HL-60/S4 treated with phorbol 12-myristate 13-acetate at 8.2 ng/mL for 4 days and 3 days (cell line): ENCODE measurements around the gene PTPRQ.
"Not testable (repeated sequence)": the region's sequence is repeated elsewhere in the genome, so short reads cannot be mapped to it uniquely, and the experiment has no call there.

ENCODE experiments used
- in situ Hi-C: fragments of 300-500 bp; cut with MboI; formaldehyde crosslinking; loops from 2 replicates; pipeline ENCODE4 v1.15.0; 2022; ENCODE audit warnings: low sequenced_read_pairs

Gene PTPRQ, protein sequence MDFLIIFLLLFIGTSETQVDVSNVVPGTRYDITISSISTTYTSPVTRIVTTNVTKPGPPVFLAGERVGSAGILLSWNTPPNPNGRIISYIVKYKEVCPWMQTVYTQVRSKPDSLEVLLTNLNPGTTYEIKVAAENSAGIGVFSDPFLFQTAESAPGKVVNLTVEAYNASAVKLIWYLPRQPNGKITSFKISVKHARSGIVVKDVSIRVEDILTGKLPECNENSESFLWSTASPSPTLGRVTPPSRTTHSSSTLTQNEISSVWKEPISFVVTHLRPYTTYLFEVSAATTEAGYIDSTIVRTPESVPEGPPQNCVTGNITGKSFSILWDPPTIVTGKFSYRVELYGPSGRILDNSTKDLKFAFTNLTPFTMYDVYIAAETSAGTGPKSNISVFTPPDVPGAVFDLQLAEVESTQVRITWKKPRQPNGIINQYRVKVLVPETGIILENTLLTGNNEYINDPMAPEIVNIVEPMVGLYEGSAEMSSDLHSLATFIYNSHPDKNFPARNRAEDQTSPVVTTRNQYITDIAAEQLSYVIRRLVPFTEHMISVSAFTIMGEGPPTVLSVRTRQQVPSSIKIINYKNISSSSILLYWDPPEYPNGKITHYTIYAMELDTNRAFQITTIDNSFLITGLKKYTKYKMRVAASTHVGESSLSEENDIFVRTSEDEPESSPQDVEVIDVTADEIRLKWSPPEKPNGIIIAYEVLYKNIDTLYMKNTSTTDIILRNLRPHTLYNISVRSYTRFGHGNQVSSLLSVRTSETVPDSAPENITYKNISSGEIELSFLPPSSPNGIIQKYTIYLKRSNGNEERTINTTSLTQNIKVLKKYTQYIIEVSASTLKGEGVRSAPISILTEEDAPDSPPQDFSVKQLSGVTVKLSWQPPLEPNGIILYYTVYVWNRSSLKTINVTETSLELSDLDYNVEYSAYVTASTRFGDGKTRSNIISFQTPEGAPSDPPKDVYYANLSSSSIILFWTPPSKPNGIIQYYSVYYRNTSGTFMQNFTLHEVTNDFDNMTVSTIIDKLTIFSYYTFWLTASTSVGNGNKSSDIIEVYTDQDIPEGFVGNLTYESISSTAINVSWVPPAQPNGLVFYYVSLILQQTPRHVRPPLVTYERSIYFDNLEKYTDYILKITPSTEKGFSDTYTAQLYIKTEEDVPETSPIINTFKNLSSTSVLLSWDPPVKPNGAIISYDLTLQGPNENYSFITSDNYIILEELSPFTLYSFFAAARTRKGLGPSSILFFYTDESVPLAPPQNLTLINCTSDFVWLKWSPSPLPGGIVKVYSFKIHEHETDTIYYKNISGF (N-terminal part only)

DNA sequence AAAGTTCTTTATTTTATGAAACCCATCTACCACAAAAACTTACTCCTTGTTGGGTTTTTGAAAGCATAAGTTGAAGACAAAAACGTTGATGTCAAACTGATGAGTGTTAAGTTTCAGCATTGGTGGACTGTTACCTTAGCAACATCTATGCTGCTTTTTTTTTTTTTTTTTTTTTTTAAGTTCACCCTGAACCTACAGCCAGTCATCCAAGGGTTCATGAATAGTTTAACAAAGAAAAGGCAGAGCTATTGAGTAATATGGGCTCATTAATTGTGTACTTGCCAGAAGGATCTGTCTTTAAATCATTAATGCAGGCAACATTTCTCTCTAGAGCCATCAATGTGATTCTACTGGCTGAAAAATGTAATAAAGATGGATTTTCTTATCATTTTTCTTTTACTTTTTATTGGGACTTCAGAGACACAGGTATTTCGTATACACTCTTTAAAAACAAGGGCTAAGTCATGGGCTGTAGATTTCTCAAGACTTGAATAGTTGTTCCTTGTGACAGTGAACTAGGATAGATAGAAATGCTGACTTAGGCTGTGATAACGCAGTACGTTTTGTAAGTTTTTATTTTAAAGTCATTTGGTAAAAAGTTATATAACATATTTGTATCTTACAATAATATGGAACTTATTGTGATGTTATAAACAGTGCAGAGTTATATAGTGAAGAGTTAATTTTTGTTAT, at the start of gene PTPRQ:
TSS of gene PTPRQ (plus strand) at position 262 of the 693 bp plus-strand sequence. CDS start at position 373, 111 bp downstream.
- in situ Hi-C loops: no loop called here

DNA sequence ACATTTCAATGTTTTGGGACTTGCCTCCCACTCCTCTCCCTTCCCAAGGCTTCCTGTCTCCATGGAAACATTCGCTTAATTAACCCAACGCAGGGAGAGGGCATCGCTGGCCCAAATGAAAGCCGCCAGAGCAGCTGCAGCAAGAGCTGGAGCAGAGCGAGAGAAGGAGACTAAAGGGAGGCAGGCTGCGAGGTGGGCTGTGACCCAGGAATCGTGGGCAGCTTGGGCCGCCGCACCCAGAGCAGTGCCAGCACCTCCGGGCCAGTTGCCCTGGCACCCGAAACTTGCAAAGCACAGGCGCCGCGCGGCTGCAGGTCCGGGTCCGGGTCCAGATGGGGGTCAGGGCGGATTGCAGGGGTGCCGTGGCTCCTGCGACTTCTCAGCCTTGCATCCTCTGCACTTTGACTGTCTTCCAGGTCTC, 43.5 kb upstream of the PTPRQ start:
- in situ Hi-C loops: no loop called here

DNA sequence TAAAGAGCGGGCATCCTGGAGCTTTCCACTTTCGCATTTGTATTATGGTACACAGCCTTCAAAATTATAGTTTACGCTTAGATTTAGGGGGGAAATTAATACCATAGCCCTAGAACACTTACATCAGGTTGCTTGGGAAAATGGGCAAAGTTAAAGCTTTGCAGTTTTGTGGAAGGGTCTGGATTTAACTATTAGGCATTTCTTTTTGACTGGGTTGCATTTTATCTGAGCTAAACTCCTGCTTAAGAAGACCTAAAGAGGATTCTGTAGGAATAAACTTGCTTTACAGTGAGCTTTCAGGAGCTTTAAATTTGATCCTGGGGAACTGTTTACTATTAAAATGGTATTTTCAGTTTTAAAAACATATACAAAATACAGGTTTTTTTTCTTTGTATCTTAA, 42.8 kb upstream of the PTPRQ start:
- in situ Hi-C loops: no loop called here

DNA sequence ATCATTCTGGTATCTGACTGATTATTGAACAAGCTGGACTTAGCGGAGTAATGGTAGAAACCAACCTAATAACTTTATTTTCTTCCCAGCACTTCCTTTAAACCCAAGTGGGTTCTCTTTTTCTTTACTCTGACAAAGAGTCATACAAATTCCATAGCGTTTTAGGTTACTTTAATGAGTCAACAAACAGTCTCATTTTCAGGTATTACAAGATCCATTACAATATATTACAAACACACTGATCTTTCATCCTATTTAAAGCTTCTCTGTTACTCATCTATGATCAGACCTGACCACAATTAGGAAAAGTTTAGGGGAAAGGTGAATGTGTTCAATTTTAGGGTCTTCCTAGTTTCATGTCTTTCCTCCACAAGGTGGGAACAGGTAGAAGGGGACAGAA, 39.4 kb upstream of the PTPRQ start:
- in situ Hi-C loops: no loop called here

DNA sequence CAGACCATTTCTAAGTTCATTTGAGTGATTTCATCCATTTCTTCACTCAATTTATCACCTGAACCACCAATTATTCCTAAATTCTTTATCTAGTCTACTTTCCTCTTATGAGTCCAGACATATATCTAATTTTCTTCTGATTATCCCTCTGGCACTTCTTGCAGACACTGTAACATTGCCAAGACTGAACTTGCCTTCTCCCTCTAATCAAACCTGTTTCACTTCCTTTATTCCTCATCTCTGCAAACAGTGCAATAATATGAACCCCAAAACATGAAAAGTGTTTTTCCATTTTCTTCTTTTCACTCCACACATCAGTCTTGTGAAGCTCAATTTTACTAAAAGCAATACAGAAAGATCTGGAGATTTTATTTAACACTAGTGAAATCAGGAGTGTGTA, 37.8 kb upstream of the PTPRQ start:
- in situ Hi-C loops: no loop called here

DNA sequence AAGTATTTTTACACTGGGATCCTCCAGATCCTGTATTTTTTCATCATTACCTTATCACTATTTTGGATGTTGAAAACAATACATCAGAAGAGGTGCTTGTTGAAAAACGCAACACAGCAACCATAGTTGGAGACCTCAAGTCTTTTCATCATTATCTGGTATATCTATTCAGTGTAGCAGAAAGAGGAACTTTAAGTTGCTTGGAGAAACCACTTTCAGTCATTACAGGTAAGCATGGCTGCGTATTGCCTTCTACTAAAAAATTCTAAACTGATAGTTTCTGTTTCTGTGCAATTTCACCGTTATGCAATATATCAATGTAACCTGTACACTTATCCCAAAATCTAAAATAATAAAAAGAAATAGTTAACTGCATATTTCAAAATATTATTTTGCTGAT, 32.2 kb upstream of the PTPRQ start:
- in situ Hi-C loops: no loop called here

DNA sequence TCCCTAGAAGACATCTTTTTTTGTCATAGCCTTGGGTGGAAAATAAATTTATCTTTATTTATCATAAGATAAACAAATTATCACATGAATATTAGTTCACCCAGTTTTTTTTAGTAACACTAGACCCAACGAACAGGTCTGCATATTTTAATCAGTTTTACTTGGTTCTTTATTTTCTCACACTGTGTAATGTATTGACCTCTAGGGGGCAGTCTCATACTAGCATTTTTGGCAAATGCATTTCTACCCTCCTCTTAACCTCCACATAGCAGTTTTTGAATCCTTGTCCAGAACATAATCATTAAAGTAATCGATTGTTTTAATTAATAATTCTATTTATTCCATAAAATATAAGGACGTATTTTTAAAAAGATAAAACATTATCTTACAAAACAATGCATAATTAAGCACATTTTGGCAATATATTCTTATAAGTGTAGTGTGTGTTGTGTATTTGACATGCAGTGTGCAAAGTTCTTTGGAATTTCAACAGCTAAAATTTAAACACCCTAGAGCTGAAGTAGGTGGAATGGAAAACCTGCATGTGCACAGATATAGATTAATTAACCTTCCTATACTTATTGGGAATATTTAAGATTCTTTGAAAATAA, 31.6 kb upstream of the PTPRQ start:
- in situ Hi-C loops: no loop called here

DNA sequence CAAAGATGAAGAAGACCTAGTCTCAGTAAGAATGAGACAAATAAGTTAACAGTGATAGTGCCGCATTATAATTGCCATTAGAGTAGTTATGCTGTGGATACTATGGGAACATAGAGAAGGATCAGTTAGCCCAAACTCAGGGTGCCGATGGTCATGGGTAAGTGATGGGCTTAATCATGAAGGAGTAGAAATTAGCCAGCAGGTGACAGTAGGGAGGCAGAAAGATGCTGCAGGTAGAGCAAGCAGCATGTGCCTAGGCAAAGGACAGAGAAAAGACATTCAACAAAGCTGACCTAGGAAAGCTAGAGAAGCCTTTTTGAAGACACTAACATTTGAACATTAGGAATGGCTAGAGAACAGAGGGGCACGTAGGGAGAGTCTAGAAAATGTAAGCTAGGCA, 30.6 kb upstream of the PTPRQ start:
- in situ Hi-C loops: no loop called here

DNA sequence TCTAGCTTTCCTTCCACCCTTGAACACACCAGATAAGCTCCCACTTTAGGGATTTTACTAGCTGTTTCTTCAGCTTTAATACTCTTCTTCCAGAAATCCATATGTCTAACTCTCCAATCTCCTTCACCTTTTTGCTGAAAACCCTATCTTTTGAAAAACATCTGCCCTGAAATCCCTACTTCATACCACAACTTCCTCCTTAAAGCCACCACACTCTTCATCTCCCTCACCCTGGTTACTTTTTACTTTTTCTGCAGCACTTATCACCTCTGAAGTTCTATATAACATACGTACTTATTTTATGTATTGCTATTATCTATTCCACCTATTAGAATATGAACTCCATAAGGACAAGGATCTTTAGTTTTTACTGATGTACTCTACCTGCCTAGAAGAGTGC, 28.6 kb upstream of the PTPRQ start:
- in situ Hi-C loops: no loop called here

DNA sequence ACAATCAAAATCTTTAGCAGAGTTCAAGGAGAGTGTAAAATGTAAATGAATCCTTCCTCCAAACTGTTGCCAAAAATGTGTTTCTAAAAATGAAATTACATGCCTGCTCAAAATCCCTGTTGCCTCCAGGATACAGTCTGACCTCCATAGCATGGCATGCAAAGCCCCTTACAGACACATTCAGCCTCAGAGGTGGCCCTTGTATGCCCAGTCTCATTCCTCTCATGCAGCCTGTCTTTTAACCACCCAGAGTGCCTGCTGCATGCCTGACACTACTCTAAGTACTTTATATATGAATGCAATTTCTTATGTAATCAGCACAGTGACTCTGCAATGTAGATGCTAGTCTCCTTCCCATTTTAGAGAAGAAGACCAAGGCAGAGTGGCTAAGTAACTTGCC, 24.4 kb upstream of the PTPRQ start:
- in situ Hi-C loops: no loop called here

DNA sequence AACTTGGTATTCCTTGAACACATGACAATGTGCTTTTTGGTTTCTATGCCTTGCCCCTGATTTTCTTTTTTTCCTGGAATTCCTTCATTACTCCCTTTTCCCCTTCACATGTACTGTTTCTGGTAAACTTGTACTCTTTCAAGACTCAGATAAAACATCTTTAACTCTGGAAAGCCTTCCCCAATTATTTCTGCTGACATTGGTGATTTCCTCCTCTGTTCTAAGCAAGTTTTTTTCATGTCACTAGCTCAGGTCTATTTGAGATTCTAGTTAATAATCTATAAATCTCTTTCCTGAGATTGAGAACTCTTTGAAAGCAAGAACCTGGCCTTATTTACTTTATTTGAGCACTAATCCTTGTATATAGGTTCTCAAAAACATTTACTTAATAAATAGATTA, 24.0 kb upstream of the PTPRQ start:
- in situ Hi-C loops: no loop called here

DNA sequence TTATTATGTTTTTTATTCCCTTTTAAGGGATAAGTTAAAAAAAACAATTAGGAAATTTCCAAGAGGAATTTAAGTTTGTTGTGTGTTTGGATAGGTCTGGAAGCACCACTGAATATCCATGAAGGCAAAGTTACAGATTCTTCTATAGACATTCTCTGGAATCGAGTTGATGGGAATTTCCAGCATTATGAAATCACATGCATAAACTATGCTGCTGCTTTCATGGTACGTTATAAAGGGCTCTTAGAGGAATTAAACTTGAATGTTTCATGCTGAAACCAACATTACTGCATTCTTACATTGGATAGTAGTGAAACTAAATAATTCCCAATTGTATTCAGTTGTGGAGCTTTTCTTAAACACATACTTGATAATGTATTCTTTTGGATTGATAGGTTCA, 21.5 kb upstream of the PTPRQ start:
- in situ Hi-C loops: no loop called here

DNA sequence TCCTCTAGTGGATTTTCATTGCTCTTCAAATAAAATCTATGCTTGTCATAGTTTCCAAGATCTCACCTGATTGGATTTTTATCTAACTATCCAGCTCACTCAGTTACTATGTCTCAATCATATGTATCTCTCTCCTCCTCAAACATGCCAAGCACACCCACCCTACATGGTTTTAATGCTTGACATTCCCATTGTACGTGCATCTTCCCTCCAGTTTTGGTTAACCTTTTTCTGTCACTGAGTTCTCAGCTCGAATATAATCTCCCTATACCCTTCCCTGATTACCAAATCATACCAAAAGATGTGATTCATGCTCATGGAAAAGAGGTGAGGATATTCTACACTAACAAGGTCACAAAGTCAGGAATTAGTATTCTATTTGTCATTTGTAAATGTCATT, 12.0 kb upstream of the PTPRQ start:
- in situ Hi-C loops: no loop called here

DNA sequence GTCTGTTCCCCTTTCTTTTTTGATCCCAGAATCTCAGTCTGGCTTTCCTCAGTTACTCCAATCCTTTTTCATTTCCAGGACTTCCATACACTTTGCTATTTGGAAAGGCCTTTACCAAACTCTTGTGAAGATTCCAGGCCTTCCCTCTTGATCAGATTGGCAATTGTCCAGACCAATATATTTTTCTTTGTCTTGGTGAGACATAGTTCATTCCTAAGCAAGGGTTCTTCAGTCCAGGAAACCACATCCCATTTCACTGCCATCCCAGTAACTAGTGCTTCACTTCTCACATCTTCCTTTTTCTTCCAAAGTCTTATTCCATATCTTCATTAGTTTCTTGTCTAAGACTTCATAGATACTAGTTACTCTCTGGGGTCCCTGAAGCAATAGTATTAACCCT, 2.1 kb upstream of the PTPRQ start:
- in situ Hi-C loops: no loop called here

DNA sequence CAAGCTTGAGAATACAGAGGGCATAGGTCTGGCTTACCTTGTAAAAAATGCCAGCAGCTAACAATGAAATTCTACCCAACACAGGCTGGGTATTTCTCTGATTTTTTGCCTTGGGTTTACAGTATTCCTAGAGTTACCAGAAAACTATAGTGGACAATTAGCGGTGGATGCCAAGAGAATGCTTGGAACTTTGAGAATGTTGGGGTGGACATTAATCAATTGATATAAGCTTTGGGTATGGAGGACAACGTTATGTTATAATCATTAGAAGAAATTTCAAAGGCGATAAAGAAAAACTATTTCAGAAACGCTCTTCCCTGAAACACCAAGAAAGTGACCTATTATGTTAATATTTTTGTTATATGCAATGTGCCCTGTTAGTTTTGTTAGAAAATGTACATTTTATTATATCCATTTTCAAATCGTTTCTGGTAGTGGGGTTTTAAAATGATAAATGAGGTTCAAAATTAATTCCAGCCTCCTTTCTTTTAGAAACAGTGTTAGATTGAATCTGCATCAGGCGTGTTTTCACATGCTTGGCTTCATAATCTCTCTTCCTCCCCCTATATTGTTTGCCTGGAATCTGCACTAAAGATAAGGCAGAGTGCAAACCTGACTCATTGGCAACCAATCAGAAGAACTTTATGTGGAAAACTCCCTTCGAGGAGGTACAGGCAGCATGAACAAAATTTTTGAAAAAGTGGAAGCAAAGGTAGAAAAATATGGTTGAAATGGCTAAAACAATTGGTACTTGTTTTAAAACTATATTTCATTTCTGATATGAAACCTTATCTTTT, 1.4 kb upstream of the PTPRQ start:
- in situ Hi-C loops: no loop called here

DNA sequence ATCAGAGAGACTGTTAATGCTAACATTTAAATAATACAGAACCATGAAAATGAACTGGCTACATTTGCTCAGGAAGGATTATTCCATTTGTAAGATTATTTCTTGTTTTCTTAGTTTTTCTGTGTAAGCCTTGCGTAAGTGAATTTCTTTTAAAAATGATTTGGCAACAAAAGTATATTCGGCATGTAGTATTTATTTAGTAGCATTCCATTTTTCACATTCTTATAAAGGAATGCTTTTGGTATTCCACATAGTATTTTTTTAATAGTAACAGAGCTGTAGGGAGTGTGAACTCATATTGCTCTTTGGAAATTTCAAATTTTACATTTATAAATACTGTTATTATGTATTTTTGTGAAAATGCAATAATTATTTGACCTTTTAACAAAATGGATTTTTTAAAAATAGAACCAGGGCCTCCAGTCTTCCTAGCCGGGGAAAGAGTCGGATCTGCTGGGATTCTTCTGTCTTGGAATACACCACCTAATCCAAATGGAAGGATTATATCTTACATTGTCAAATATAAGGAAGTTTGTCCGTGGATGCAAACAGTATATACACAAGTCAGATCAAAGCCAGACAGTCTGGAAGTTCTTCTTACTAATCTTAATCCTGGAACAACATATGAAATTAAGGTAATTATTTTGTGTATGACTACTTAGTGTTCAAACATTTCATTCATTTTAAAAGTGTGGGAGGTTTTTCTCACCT, 1.2 kb downstream of the PTPRQ start:
- in situ Hi-C loops: no loop called here

DNA sequence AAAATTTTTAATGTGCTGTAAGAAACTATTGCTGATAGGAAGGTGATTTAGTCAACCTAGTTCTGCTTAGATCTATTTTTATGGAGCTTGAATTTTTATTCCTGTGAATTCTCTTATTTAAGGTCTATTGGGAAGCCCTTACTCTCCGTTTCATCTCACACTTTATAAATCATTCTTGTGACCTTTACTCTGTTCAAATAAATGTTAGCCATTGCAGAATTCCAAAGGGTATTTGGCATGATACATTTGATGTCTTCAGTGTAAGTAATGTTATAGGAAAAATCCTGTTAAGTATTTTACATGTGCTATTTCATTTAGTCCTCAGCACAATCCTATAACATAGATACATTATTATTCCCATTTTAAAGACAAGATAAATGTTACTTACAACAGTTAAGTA, 12.5 kb downstream of the PTPRQ start:
- in situ Hi-C loops: no loop called here

DNA sequence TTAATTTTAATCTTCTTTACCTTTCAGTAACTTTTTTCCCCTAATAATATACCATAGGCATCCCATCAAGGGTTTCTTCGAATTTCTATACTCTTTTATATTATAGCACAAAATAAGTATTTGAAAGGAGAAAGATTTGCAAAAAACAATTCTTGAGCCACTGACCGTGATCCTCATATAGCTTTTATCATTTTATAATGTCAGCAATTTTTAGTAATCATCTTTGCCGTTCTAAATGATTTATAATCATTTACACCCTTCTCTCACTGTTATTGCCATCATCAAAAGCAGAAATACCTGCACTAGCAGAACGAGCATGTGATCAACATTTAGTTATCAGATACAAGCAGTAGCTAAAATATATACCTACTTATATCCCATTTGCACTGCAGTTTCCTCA, 16.9 kb downstream of the PTPRQ start:
- in situ Hi-C loops: no loop called here

DNA sequence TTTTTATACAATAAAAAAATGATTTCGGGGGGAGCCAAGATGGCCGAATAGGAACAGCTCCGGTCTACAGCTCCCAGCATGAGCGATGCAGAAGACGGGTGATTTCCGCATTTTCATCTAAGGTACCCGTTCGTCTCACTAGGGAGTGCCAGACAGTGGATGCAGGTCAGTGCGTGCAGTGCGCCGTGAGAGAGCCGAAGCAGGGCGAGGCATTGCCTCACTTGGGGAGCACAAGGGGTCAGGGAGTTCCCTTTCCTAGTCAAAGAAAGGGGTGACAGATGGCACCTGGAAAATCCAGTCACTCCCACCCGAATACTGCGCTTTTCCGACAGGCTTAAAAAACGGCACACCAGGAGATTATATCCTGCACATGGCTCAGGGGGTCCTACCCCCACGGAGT, 17.8 kb downstream of the PTPRQ start:
- in situ Hi-C loops: not testable (repeated sequence)
